ENCODE results near the gene CXCR4.

DNA sequence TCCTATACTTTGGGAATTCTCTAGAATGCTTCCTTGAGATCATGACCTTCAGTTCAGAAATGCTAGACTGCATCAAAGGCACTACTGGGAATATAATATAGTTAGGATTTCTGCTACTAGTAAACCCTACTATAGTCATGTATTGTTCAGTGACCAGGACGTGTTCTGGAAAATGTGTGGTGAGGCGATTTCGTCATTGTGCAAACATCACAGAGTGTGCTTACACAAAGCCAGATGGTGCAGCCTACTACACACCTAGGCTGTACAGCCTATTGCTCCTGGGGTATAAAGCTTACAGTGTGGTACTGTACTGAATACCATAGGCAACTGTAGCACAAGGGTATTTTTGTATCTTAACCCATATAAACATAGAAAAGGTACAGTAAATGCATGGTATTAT is 13.0 kb downstream of the CXCR4 start:
- TF ChIP-seq, protein P1, sequence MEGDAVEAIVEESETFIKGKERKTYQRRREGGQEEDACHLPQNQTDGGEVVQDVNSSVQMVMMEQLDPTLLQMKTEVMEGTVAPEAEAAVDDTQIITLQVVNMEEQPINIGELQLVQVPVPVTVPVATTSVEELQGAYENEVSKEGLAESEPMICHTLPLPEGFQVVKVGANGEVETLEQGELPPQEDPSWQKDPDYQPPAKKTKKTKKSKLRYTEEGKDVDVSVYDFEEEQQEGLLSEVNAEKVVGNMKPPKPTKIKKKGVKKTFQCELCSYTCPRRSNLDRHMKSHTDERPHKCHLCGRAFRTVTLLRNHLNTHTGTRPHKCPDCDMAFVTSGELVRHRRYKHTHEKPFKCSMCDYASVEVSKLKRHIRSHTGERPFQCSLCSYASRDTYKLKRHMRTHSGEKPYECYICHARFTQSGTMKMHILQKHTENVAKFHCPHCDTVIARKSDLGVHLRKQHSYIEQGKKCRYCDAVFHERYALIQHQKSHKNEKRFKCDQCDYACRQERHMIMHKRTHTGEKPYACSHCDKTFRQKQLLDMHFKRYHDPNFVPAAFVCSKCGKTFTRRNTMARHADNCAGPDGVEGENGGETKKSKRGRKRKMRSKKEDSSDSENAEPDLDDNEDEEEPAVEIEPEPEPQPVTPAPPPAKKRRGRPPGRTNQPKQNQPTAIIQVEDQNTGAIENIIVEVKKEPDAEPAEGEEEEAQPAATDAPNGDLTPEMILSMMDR (conservative IDR thresholded peaks at IDR 0.05; ENCODE audit: low read depth in 2 of 2): no peak
- TF ChIP-seq EZH2phosphoT487 (IDR thresholded peaks at IDR 0.05; ENCODE audit: unreplicated experiment): no peak
- TF ChIP-seq POLR2AphosphoS5 (IDR thresholded peaks at IDR 0.05; ENCODE audit: low read depth): no peak
- no peak for TF ChIP-seq NANOG (IDR thresholded peaks at IDR 0.05; ENCODE audit: borderline replicate concordance)
- no peak for TF ChIP-seq REST (IDR thresholded peaks at IDR 0.05; ENCODE audit: unreplicated experiment)
- no peak for TF ChIP-seq CREB1 (CRISPR knock-in tag; IDR thresholded peaks at IDR 0.05; ENCODE audit: low read depth)
- TF ChIP-seq EZH2 (IDR thresholded peaks at IDR 0.05; ENCODE audit: low read depth, unreplicated experiment): no peak
- no peak for TF ChIP-seq ZNF331 (CRISPR knock-in tag; IDR thresholded peaks at IDR 0.05; ENCODE audit: low read depth)
- no peak for TF ChIP-seq JUNB (IDR thresholded peaks at IDR 0.05; ENCODE audit: unreplicated experiment)
- TF ChIP-seq, protein P2, sequence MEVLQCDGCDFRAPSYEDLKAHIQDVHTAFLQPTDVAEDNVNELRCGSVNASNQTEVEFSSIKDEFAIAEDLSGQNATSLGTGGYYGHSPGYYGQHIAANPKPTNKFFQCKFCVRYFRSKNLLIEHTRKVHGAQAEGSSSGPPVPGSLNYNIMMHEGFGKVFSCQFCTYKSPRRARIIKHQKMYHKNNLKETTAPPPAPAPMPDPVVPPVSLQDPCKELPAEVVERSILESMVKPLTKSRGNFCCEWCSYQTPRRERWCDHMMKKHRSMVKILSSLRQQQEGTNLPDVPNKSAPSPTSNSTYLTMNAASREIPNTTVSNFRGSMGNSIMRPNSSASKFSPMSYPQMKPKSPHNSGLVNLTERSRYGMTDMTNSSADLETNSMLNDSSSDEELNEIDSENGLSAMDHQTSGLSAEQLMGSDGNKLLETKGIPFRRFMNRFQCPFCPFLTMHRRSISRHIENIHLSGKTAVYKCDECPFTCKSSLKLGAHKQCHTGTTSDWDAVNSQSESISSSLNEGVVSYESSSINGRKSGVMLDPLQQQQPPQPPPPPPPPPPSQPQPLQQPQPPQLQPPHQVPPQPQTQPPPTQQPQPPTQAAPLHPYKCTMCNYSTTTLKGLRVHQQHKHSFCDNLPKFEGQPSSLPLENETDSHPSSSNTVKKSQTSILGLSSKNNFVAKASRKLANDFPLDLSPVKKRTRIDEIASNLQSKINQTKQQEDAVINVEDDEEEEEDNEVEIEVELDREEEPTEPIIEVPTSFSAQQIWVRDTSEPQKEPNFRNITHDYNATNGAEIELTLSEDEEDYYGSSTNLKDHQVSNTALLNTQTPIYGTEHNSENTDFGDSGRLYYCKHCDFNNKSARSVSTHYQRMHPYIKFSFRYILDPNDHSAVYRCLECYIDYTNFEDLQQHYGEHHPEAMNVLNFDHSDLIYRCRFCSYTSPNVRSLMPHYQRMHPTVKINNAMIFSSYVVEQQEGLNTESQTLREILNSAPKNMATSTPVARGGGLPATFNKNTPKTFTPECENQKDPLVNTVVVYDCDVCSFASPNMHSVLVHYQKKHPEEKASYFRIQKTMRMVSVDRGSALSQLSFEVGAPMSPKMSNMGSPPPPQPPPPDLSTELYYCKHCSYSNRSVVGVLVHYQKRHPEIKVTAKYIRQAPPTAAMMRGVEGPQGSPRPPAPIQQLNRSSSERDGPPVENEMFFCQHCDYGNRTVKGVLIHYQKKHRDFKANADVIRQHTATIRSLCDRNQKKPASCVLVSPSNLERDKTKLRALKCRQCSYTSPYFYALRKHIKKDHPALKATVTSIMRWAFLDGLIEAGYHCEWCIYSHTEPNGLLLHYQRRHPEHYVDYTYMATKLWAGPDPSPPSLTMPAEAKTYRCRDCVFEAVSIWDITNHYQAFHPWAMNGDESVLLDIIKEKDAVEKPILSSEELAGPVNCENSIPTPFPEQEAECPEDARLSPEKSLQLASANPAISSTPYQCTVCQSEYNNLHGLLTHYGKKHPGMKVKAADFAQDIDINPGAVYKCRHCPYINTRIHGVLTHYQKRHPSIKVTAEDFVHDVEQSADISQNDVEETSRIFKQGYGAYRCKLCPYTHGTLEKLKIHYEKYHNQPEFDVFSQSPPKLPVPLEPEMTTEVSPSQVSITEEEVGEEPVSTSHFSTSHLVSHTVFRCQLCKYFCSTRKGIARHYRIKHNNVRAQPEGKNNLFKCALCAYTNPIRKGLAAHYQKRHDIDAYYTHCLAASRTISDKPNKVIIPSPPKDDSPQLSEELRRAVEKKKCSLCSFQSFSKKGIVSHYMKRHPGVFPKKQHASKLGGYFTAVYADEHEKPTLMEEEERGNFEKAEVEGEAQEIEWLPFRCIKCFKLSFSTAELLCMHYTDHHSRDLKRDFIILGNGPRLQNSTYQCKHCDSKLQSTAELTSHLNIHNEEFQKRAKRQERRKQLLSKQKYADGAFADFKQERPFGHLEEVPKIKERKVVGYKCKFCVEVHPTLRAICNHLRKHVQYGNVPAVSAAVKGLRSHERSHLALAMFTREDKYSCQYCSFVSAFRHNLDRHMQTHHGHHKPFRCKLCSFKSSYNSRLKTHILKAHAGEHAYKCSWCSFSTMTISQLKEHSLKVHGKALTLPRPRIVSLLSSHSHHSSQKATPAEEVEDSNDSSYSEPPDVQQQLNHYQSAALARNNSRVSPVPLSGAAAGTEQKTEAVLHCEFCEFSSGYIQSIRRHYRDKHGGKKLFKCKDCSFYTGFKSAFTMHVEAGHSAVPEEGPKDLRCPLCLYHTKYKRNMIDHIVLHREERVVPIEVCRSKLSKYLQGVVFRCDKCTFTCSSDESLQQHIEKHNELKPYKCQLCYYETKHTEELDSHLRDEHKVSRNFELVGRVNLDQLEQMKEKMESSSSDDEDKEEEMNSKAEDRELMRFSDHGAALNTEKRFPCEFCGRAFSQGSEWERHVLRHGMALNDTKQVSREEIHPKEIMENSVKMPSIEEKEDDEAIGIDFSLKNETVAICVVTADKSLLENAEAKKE (CRISPR knock-in tag; IDR thresholded peaks at IDR 0.05): no peak
- no peak for TF ChIP-seq STAT1 (IDR thresholded peaks at IDR 0.05; ENCODE audit: unreplicated experiment)
- TF ChIP-seq ETS1 (IDR thresholded peaks at IDR 0.05): no peak
